SK-N-SH (cell line): ENCODE measurements around the gene ABCB6. TPM values are rescaled to one million over a fixed set of nuclear protein-coding genes. Genes with fewer than 3 reads are reported as not detected.

Experiments
- CTCF ChIA-PET: fragments of 300-600, 350-600 bp; formaldehyde crosslinking; extraction: SDS; loops from one replicate; lab custom pipeline; 2021; lab: Yijun Ruan, JAX
- POLR2A ChIA-PET: fragments of 350-600 bp; sonication (Branson Sonifier 250); formaldehyde crosslinking; extraction: SDS; loops from one replicate; lab custom pipeline; 2020; ENCODE audit warnings: antibody characterized with exemption, inconsistent platforms; lab: Yijun Ruan, JAX
- DNase-seq: peaks from one replicate; pipeline ENCODE4 v3.0.0; 2012
- H2AFZ ChIP-seq: fragments of 200-600 bp; sonication (generic); 2 replicates; pipeline ENCODE4 v1.8.1; 2016; ENCODE audit warnings: antibody characterized with exemption, mild to moderate bottlenecking, low read depth
- H3F3A ChIP-seq: fragments of 200-600 bp; sonication (generic); replicated peaks from 2 replicates; pipeline ENCODE3; 2016; ENCODE audit warnings: antibody characterized with exemption, mild to moderate bottlenecking; ENCODE audit not compliant: insufficient read depth
- H3K27ac ChIP-seq, 2 experiments: fragments of 200-500 bp in 1 of 2; fragments of 200-600 bp in 1 of 2; sonication (Bioruptor generic) in 1 of 2; sonication (generic), shearing (Covaris generic) in 1 of 2; 2 replicates each; pipeline versions ENCODE4 v1.5.1 to v1.6.1; 2014 to 2016; ENCODE audit warnings: low read depth in 2 of 2, inconsistent platforms in 1 of 2, low read length in 1 of 2, mild to moderate bottlenecking in 1 of 2, mixed read lengths in 1 of 2
- H3K27me3 ChIP-seq: fragments of 200-600 bp; sonication (generic), shearing (Covaris generic); 2 replicates; pipeline ENCODE4 v1.6.1; 2016; ENCODE audit warnings: mixed run types; ENCODE audit not compliant: insufficient read depth
- H3K36me3 ChIP-seq, 2 experiments: fragments of 200-500 bp in 1 of 2; fragments of 200-600 bp in 1 of 2; sonication (Bioruptor generic) in 1 of 2; sonication (generic) in 1 of 2; replicated peaks in 1 of 2; 2 replicates each; pipeline versions ENCODE3 to v1.5.1; 2014 to 2016; ENCODE audit warnings: low read length in 1 of 2, mild to moderate bottlenecking in 1 of 2; ENCODE audit not compliant: insufficient read depth in 2 of 2, control insufficient read depth in 1 of 2
- H3K4me1 ChIP-seq, 2 experiments: fragments of 200-500 bp in 1 of 2; fragments of 200-600 bp in 1 of 2; sonication (Bioruptor generic) in 1 of 2; sonication (generic), shearing (Covaris generic) in 1 of 2; 2 replicates each; pipeline versions ENCODE4 v1.5.1 to v1.6.1; 2014 to 2016; ENCODE audit warnings: low read depth in 1 of 2, low read length in 1 of 2, mixed run types in 1 of 2; ENCODE audit not compliant: insufficient read depth in 2 of 2, control insufficient read depth in 1 of 2
- H3K4me2 ChIP-seq: fragments of 200-600 bp; sonication (generic), shearing (Covaris generic); 2 replicates; pipeline ENCODE4 v1.6.1; 2017; ENCODE audit warnings: mixed run types
- H3K4me3 ChIP-seq, 2 experiments: fragments of 200-500 bp in 1 of 2; fragments of 200-600 bp in 1 of 2; sonication (Bioruptor generic) in 1 of 2; sonication (generic), shearing (Covaris generic) in 1 of 2; 2 replicates each; pipeline versions ENCODE4 v1.5.1 to v1.8.1; 2014 to 2016; ENCODE audit warnings: low read depth in 2 of 2, inconsistent platforms in 1 of 2, low read length in 1 of 2, mild to moderate bottlenecking in 1 of 2, mixed read lengths in 1 of 2, moderate library complexity in 1 of 2
- H3K79me2 ChIP-seq: fragments of 200-600 bp; sonication (generic); 2 replicates; pipeline ENCODE4 v1.8.1; 2017; ENCODE audit warnings: mild to moderate bottlenecking; ENCODE audit not compliant: insufficient read depth
- H3K9ac ChIP-seq: fragments of 200-600 bp; sonication (generic); 2 replicates; pipeline ENCODE4 v1.6.1; 2017; ENCODE audit warnings: mixed run types
- H3K9me2 ChIP-seq: fragments of 200-600 bp; sonication (generic); 2 replicates; pipeline ENCODE4 v1.6.1; 2017; ENCODE audit warnings: mixed run types
- H3K9me3 ChIP-seq: fragments of 200-600 bp; sonication (generic); 2 replicates; pipeline ENCODE4 v1.6.1; 2017; ENCODE audit warnings: mixed run types, mild to moderate bottlenecking, moderate library complexity
- H4K20me1 ChIP-seq: fragments of 200-600 bp; sonication (generic); 2 replicates; pipeline ENCODE4 v1.6.1; 2017; ENCODE audit warnings: mild to moderate bottlenecking, mixed run types; ENCODE audit not compliant: insufficient read depth
- ELF1 ChIP-seq: IDR thresholded peaks from 2 replicates; pipeline ENCODE4 v1.4.0; 2012
- EP300 ChIP-seq, 2 experiments: IDR thresholded peaks; 2 replicates each; pipeline versions ENCODE4 v1.4.0 to v1.6.1; 2012; ENCODE audit warnings: borderline replicate concordance in 1 of 2, low read depth in 1 of 2, low read length in 1 of 2
- EZH2phosphoT487 ChIP-seq: fragments of 200-600 bp; sonication (generic); IDR thresholded peaks from 2 replicates; pipeline ENCODE4 v1.6.1; 2017; ENCODE audit warnings: low read depth, mixed run types, mild to moderate bottlenecking, antibody characterized with exemption, moderate library complexity, borderline replicate concordance
- FOXJ3 ChIP-seq: sonication (generic); formaldehyde crosslinking; IDR thresholded peaks from 2 replicates; pipeline ENCODE4 v1.5.1; 2020; ENCODE audit warnings: mild to moderate bottlenecking, missing genetic modification reagents
- GABPA ChIP-seq: IDR thresholded peaks from 2 replicates; pipeline ENCODE4 v1.4.0; 2012; ENCODE audit warnings: low read depth, mild to moderate bottlenecking
- IRF3 ChIP-seq: fragments of 150-350 bp; IDR thresholded peaks from 2 replicates; pipeline ENCODE4 v1.6.1; 2016; ENCODE audit warnings: mild to moderate bottlenecking, low read depth, low read length
- JUND ChIP-seq: IDR thresholded peaks from 2 replicates; pipeline ENCODE4 v1.4.0; 2012
- MXI1 ChIP-seq: IDR thresholded peaks from 2 replicates; pipeline ENCODE4 v1.6.1; 2012; ENCODE audit warnings: mild to moderate bottlenecking, low read depth, low read length, improper control_type of control experiment
- NFIC ChIP-seq: IDR thresholded peaks from 2 replicates; pipeline ENCODE4 v1.4.0; 2012; ENCODE audit warnings: borderline replicate concordance
- RCOR1 ChIP-seq: fragments of 150-350 bp; IDR thresholded peaks from 2 replicates; pipeline ENCODE4 v1.6.1; 2017; ENCODE audit warnings: antibody characterized with exemption, low read length
- REST ChIP-seq: IDR thresholded peaks from 2 replicates; pipeline ENCODE4 v1.6.1; 2012; ENCODE audit warnings: mild to moderate bottlenecking, low read depth, low read length, moderate library complexity
- RFX5 ChIP-seq: IDR thresholded peaks from 2 replicates; pipeline ENCODE4 v1.6.1; 2012; ENCODE audit warnings: mild to moderate bottlenecking, improper control_type of control experiment, low read length
- RXRA ChIP-seq: IDR thresholded peaks from 2 replicates; pipeline ENCODE4 v1.4.0; 2012; ENCODE audit warnings: low read depth, mild to moderate bottlenecking, borderline replicate concordance
- SIN3A ChIP-seq: IDR thresholded peaks from 2 replicates; pipeline ENCODE4 v1.6.1; 2012; ENCODE audit warnings: low read depth, mild to moderate bottlenecking, low read length, moderate library complexity, borderline replicate concordance
- SMC3 ChIP-seq: IDR thresholded peaks from 2 replicates; pipeline ENCODE4 v1.6.1; 2012; ENCODE audit warnings: low read depth, low read length, improper control_type of control experiment
- TCF12 ChIP-seq: IDR thresholded peaks from 2 replicates; pipeline ENCODE4 v1.4.0; 2012
- USF1 ChIP-seq: IDR thresholded peaks from 2 replicates; pipeline ENCODE4 v1.4.0; 2012; ENCODE audit warnings: low read depth, borderline replicate concordance
- USF2 ChIP-seq: fragments of 150-350 bp; IDR thresholded peaks from 2 replicates; pipeline ENCODE4 v1.6.1; 2017; ENCODE audit warnings: antibody characterized with exemption, low read length, low read depth, borderline replicate concordance
- YY1 ChIP-seq: IDR thresholded peaks from 2 replicates; pipeline ENCODE4 v1.4.0; 2012; ENCODE audit warnings: low read depth, mild to moderate bottlenecking
- whole genome bisulfite sequencing: methylation state at CpG from one replicate; pipeline ENCODE4 v1.1.6; 2017; ENCODE audit warnings: low lambda C conversion rate; 5-methylcytosine and 5-hydroxymethylcytosine counted together
- polyA plus RNA-seq, 3 experiments: library from polyadenylated mRNA; depleted of rRNA; stranded (reverse); fragments of >200 nt; gene quantifications; 2 replicates each; pipeline ENCODE4 v1.2.3, GENCODE V29; 2012

ABCB6 gene
- polyA plus RNA-seq, 1 of the 3 experiments (the other 2 are of a cell fraction), result 27.4 TPM

- ChIA-PET CTCF (no interaction called here), POLR2A (no interaction called here)
- Histone ChIP-seq H3F3A (peaks cover 7% of the 10 kb centered on the region), H3K27me3 (no peaks in the 10 kb centered on the region), H3K9me3 (no peaks in the 10 kb centered on the region), H4K20me1 (no peaks in the 10 kb centered on the region), H3K79me2 (no peaks in the 10 kb centered on the region), H3K9me2 (no peaks in the 10 kb centered on the region), H3K4me1 (no peaks in the 10 kb centered on the region; a peak in 1 of 4 replicates), H3K9ac (no peak overlapping the region), H2AFZ (no peak overlapping the region), H3K36me3 (peaks cover 0 to 19% of the 10 kb centered on the region in 2 experiments), H3K4me3 (no peak overlapping the region), H3K4me2 (no peak overlapping the region), H3K27ac (no peak overlapping the region)
- no peak for TF ChIP-seq RFX5
- no peak for TF ChIP-seq GABPA
- TF ChIP-seq USF1, result no peak
- TF ChIP-seq EZH2phosphoT487, result no peak
- TF ChIP-seq JUND, result no peak
- no peak for TF ChIP-seq MXI1
- no peak for TF ChIP-seq REST
- TF ChIP-seq FOXJ3 (CRISPR knock-in tag), result no peak
- no peak for TF ChIP-seq IRF3
- no peak for TF ChIP-seq YY1
- 86% methylated on average over 1 of the region's 6 CpGs for WGBS
- DNase-seq, result no peak
Measured at GRCh38 chr2:219168526-219168925, 50.2 kb downstream of the ABCB6 start.

GRCh38 chr2:219167997-219168396 lies 50.8 kb downstream of the ABCB6 start:
- WGBS, result 80% methylated on average over 5 of the region's 5 CpGs
- Histone ChIP-seq H3K27ac (no peak overlapping the region), H3K9me3 (no peaks in the 10 kb centered on the region), H3K79me2 (no peaks in the 10 kb centered on the region), H3F3A (peaks cover 7% of the 10 kb centered on the region), H2AFZ (no peak overlapping the region), H3K4me3 (no peak overlapping the region), H3K36me3 (peaks cover 0 to 14% of the 10 kb centered on the region in 2 experiments), H4K20me1 (no peaks in the 10 kb centered on the region), H3K27me3 (no peaks in the 10 kb centered on the region), H3K4me2 (no peak overlapping the region), H3K9ac (no peak overlapping the region), H3K9me2 (no peaks in the 10 kb centered on the region), H3K4me1 (no peaks in the 10 kb centered on the region; a peak in 1 of 4 replicates)
- CTCF ChIA-PET, result no interaction called here
- DNase-seq, result no peak
- POLR2A ChIA-PET, result no interaction called here
- TF ChIP-seq RCOR1, result no peak
- TF ChIP-seq EP300 (IDR thresholded peaks at IDR 0.05; ENCODE audit: borderline replicate concordance in 1 of 2, low read depth in 1 of 2, low read length in 1 of 2), result no peak
- no peak for TF ChIP-seq SMC3
- no peak for TF ChIP-seq NFIC
- TF ChIP-seq EZH2phosphoT487, result no peak
- no peak for TF ChIP-seq FOXJ3 (CRISPR knock-in tag)
- no peak for TF ChIP-seq TCF12
- TF ChIP-seq RXRA, result no peak
- no peak for TF ChIP-seq SIN3A
- no peak for TF ChIP-seq USF2
- no peak for TF ChIP-seq ELF1
